GM12872 (cell line): ENCODE measurements around the gene VSIG8.

Experiments
- TF ChIP-seq, protein P1 (sequence below): IDR thresholded peaks from 3 replicates; pipeline ENCODE4 v1.5.1; 2011; ENCODE audit warnings: low read depth, mild to moderate bottlenecking, low read length, moderate library complexity; ENCODE audit not compliant: insufficient read depth

Gene VSIG8

DNA sequence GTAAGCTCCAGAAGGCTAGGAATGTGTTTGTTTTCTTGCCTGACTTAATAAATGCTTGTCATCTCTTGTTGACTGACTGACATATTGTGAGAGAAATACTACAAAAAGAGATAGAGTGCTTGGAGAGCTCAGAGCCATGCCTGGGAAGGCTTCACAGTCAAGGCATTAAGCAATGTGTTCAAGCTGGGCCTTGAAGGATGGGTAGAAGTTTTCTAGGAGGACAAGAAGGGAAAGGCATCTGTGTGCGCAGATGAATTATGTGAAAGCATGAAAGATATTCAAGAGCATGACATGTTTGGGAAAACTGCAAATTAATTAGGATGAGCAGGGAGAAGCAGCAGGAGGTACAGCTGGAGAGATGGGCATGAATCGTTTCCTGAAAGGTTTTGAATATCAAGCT is 30.1 kb downstream of the VSIG8 start:
- TF ChIP-seq, protein P1, sequence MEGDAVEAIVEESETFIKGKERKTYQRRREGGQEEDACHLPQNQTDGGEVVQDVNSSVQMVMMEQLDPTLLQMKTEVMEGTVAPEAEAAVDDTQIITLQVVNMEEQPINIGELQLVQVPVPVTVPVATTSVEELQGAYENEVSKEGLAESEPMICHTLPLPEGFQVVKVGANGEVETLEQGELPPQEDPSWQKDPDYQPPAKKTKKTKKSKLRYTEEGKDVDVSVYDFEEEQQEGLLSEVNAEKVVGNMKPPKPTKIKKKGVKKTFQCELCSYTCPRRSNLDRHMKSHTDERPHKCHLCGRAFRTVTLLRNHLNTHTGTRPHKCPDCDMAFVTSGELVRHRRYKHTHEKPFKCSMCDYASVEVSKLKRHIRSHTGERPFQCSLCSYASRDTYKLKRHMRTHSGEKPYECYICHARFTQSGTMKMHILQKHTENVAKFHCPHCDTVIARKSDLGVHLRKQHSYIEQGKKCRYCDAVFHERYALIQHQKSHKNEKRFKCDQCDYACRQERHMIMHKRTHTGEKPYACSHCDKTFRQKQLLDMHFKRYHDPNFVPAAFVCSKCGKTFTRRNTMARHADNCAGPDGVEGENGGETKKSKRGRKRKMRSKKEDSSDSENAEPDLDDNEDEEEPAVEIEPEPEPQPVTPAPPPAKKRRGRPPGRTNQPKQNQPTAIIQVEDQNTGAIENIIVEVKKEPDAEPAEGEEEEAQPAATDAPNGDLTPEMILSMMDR = no peak

- TF ChIP-seq, protein P1 = no peak
These were observed 30.9 kb downstream of the VSIG8 start for GRCh38 chr1:159831412-159832141.

DNA sequence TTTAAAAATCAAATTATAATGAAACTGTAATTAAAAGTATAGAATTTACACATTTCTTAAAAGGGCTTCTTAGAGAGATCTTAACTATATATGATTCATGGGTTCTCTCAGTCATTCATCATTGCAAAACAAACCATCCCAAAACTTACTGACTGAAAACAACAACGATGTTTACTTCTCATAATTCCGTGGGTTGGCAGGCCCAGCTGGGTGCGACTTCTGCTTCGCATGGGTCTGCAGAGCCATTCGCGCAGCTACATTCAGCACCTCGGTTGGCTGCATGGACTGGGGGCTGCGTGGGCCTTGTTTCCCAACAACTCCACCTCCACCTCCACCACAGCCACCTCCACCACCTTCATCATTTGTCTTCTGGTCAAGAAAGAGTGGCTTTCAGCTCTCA is 31.7 kb downstream of the VSIG8 start:
- TF ChIP-seq, protein P1 = no peak

DNA sequence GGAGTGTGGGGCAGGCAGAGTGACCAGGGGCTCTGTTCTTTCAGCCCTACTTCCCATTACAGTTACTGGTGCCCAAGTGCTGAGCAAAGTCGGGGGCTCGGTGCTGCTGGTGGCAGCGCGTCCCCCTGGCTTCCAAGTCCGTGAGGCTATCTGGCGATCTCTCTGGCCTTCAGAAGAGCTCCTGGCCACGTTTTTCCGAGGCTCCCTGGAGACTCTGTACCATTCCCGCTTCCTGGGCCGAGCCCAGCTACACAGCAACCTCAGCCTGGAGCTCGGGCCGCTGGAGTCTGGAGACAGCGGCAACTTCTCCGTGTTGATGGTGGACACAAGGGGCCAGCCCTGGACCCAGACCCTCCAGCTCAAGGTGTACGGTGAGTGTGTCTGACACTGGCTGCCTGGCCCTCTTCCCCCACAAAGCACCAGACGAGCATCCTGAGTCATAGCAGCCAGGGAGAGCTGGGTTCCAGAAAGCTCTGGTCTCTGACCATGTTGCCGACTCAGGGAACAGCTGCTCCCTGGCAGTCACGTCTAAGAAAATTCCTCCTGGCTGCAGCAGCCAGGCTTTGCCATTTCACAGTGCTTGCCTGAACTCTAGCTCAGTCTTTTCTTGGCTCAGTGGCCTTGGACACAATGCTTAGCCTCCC is 32.5 kb downstream of the VSIG8 start:
- TF ChIP-seq, protein P1 = no peak

DNA sequence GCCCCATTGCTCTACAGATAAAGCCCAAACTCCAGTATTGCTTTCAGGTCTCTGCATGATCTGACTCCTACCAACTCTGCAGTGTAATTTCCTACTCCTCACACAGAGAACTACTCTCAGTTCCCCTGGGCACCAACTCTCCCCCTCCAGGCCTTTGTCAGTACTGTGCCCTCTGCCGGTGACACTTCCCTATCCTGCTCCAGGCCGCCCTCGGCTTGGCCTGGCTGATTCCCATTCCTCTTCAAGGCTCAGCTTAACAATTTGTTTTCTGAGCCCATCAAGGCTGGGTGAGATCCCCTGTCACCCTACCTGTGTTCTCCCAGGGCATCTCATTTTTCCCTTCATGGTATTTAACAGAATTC is 33.2 kb downstream of the VSIG8 start:
- TF ChIP-seq, protein P1 = peak; percentile 59

DNA sequence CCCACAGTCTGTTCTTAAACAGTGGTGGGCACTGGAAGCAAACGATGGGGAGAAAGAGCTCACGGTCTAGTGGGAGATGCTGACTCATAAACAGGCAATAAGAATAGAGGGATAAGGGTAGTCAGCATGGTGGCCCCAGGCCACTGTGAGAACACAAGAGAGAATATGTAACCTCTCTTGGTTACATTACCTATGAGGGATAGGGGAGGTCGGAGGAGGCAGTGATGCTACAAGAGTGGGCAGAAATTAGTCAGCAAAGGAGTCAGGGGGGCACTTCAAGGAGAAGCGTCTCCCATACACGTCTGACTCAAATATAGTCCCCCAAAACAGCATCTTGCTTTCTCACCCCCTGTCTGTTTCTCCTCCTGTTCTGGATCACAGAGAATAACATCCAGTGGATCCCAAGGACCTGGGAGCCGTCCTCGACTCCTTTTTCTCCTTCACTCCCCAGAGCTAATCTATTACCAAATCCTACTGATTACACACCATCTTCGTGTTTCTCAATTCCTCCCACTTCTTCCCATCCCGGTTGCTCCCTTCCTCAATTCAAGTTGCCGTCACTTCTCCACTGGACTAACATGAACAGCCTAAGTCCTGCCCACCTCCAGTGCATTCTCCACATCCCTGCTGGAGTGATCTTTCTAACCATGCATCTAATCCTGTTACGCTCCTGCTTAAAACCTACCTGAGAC is 33.7 kb downstream of the VSIG8 start:
- TF ChIP-seq, protein P1 = no peak

DNA sequence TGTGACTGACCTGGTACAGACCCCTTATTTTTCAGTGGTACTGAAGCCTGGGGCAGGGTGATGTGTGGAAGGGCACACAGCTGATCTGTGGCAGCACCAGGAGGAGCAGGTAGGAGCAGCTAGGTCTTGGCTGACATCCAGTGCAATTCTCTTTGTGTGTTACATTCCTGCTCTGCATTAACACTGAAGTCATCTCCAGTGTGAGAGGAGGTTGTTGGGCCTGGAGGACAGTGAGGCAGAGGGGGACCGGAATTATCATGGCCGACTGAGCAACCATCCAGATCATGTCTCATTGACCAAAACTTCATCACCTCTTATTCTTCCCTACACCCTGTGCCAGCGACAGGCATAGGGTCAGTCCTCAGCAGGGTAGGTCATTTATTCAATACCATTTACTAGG is 34.3 kb downstream of the VSIG8 start:
- TF ChIP-seq, protein P1 = no peak
